Measurements from ENCODE around the gene XPNPEP2.

GRCh38 chrX:129768586-129769466, 30.0 kb downstream of the XPNPEP2 start:
- TF ChIP-seq RAD21 (IDR thresholded peaks at IDR 0.05; ENCODE audit: low read depth) (no peak), EP300 (IDR thresholded peaks at IDR 0.05; ENCODE audit: borderline replicate concordance) (no peak), YY1 (IDR thresholded peaks at IDR 0.05; ENCODE audit: low read depth) (no peak), CREB1 (IDR thresholded peaks at IDR 0.05; ENCODE audit: low read depth) (no peak), TAF1 (IDR thresholded peaks at IDR 0.05; ENCODE audit: low read depth) (no peak), REST (IDR thresholded peaks at IDR 0.05; ENCODE audit: low read depth) (no peak), NFIC (IDR thresholded peaks at IDR 0.05) (no peak), EGR1 (IDR thresholded peaks at IDR 0.05) (no peak), CEBPB (IDR thresholded peaks at IDR 0.05) (no peak), TEAD4 (IDR thresholded peaks at IDR 0.05) (no peak)
- TF ChIP-seq, protein P1, sequence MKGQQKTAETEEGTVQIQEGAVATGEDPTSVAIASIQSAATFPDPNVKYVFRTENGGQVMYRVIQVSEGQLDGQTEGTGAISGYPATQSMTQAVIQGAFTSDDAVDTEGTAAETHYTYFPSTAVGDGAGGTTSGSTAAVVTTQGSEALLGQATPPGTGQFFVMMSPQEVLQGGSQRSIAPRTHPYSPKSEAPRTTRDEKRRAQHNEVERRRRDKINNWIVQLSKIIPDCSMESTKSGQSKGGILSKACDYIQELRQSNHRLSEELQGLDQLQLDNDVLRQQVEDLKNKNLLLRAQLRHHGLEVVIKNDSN (IDR thresholded peaks at IDR 0.05) = no peak
- TF ChIP-seq, protein P2, sequence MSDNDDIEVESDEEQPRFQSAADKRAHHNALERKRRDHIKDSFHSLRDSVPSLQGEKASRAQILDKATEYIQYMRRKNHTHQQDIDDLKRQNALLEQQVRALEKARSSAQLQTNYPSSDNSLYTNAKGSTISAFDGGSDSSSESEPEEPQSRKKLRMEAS (IDR thresholded peaks at IDR 0.05) = no peak
